T47D (cell line): ENCODE results near the gene MRFAP1L1.
"Not testable (repeated sequence)": the region's sequence is repeated elsewhere in the genome, so short reads cannot be mapped to it uniquely, and the experiment has no call there.

Source experiments
- DNase-seq, 2 experiments: peaks; one replicate each; pipeline versions ENCODE4 v3.0.0 to v3.0.0-alpha.2; 2011 to 2012; ENCODE audit warnings: low read depth in 1 of 2, low spot score in 1 of 2
- JUND ChIP-seq: IDR thresholded peaks from 2 replicates; pipeline ENCODE4 v1.6.1; 2012; ENCODE audit warnings: low read depth
- in situ Hi-C: cut with HindIII; loops from 2 replicates; pipeline ENCODE4 v1.10.0; 2016; ENCODE audit warnings: low sequenced_read_pairs, low pct_unique_long_range_greater_than_20kb

MRFAP1L1 gene

GRCh38 chr4:6731780-6732179 is 22.1 kb upstream of the MRFAP1L1 start:
- in situ Hi-C loops: no loop called here
- no peak for DNase-seq
- no peak for TF ChIP-seq JUND

- in situ Hi-C loops: no loop called here
- DNase-seq: no peak
- no peak for TF ChIP-seq JUND
These were observed 21.6 kb upstream of the MRFAP1L1 start for GRCh38 chr4:6731318-6731675.

GRCh38 chr4:6730603-6731317 is 21.1 kb upstream of the MRFAP1L1 start:
- in situ Hi-C loops: no loop called here
- no peak for DNase-seq
- no peak for TF ChIP-seq JUND

- no peak for TF ChIP-seq JUND
- no peak for DNase-seq
- in situ Hi-C loops: no loop called here
These were observed 18.8 kb upstream of the MRFAP1L1 start for GRCh38 chr4:6728320-6729029.

- TF ChIP-seq JUND: no peak
- in situ Hi-C loops: no loop called here
- DNase-seq: no peak
These were observed 18.2 kb upstream of the MRFAP1L1 start for GRCh38 chr4:6727943-6728250.

GRCh38 chr4:6727081-6727942 is 17.6 kb upstream of the MRFAP1L1 start:
- DNase-seq: no peak
- in situ Hi-C loops: no loop called here
- no peak for TF ChIP-seq JUND

GRCh38 chr4:6725427-6725961 is 15.8 kb upstream of the MRFAP1L1 start:
- in situ Hi-C loops, DNase-seq: not testable (repeated sequence)

- no peak for TF ChIP-seq JUND
- in situ Hi-C loops: no loop called here
- no peak for DNase-seq
These were observed 14.9 kb upstream of the MRFAP1L1 start for GRCh38 chr4:6724421-6725111.

GRCh38 chr4:6723851-6724250 is 14.2 kb upstream of the MRFAP1L1 start:
- TF ChIP-seq JUND: no peak
- no peak for DNase-seq
- in situ Hi-C loops: no loop called here

- DNase-seq: no peak
- TF ChIP-seq JUND: no peak
- in situ Hi-C loops: no loop called here
These were observed 13.2 kb upstream of the MRFAP1L1 start for GRCh38 chr4:6722891-6723290.

GRCh38 chr4:6721121-6721520 is 11.5 kb upstream of the MRFAP1L1 start:
- no peak for TF ChIP-seq JUND
- in situ Hi-C loops: no loop called here
- DNase-seq: no peak

GRCh38 chr4:6720202-6720699 is 10.6 kb upstream of the MRFAP1L1 start:
- DNase-seq: peak; percentile 80 to 91
- no peak for TF ChIP-seq JUND
- in situ Hi-C loops: no loop called here
